ENCODE measurements around the gene PARP16.

GRCh38 chr15:65221697-65222096 is 65.0 kb downstream of the PARP16 start:
- no peak for TF ChIP-seq CTCF (IDR thresholded peaks at IDR 0.05; ENCODE audit: low read length)
- TF ChIP-seq EZH2 (IDR thresholded peaks at IDR 0.05; ENCODE audit: borderline replicate concordance, low read length), result no peak
